Spleen (tissue), 11 donors: ENCODE measurements around the gene TMEM131L. TPM values are rescaled to one million over a fixed set of nuclear protein-coding genes. Genes with fewer than 3 reads are reported as not detected.

Experiments used
- DNase-seq: peaks from one replicate; pipeline ENCODE4 v3.0.0-alpha.2; 2020
- H3K27ac ChIP-seq, 8 donors: fragments of 200-600 bp; sonication (generic) in 7 of 8; 1 replicate in 4 of 8; 2 replicates in 4 of 8; pipeline versions ENCODE4 v1.5.0 to v1.8.0; 2016 to 2021; ENCODE audit warnings: inconsistent platforms in 4 of 8, mild to moderate bottlenecking in 4 of 8, moderate library complexity in 1 of 8
- H3K27me3 ChIP-seq, 7 donors: fragments of 200-600 bp; sonication (generic) in 6 of 7; replicated peaks in 1 of 7; 1 replicate in 4 of 7; 2 replicates in 3 of 7; pipeline versions ENCODE4 v1.5.0 to v1.8.0; 2016 to 2021; ENCODE audit warnings: inconsistent platforms in 3 of 7, mild to moderate bottlenecking in 1 of 7
- H3K36me3 ChIP-seq, 6 donors: fragments of 200-600 bp; sonication (generic) in 5 of 6; 1 replicate in 4 of 6; 2 replicates in 2 of 6; pipeline versions ENCODE4 v1.5.0 to v1.8.0; 2016 to 2021; ENCODE audit warnings: inconsistent platforms in 2 of 6
- H3K4me1 ChIP-seq, 6 donors: fragments of 200-600 bp; sonication (generic) in 5 of 6; 1 replicate in 3 of 6; 2 replicates in 3 of 6; pipeline versions ENCODE4 v1.5.0 to v1.8.0; 2016 to 2021; ENCODE audit warnings: inconsistent platforms in 3 of 6
- H3K4me3 ChIP-seq, 8 donors: fragments of 200-600 bp; sonication (generic) in 7 of 8; 1 replicate in 4 of 8; 2 replicates in 4 of 8; pipeline versions ENCODE4 v1.5.0 to v1.8.0; 2016 to 2021; ENCODE audit warnings: inconsistent platforms in 4 of 8, mild to moderate bottlenecking in 4 of 8, moderate library complexity in 2 of 8
- H3K9me3 ChIP-seq, 8 donors: fragments of 200-600 bp; sonication (generic) in 7 of 8; 1 replicate in 4 of 8; 2 replicates in 4 of 8; pipeline versions ENCODE4 v1.5.0 to v1.8.0; 2016 to 2021; ENCODE audit warnings: inconsistent platforms in 4 of 8
- CTCF ChIP-seq, 11 experiments: fragments of 200-600 bp in 7 of 11; fragments of 450-650 bp in 4 of 11; sonication (generic) in 4 of 11; IDR thresholded peaks in 8 of 11; conservative IDR thresholded peaks in 3 of 11; 1 replicate in 7 of 11; 2 replicates in 4 of 11; pipeline versions ENCODE4 v1.4.0 to v1.8.0; 2016 to 2021; ENCODE audit warnings: antibody characterized with exemption in 11 of 11, inconsistent platforms in 4 of 11, mild to moderate bottlenecking in 1 of 11
- POLR2A ChIP-seq, 3 donors: fragments of 450-650 bp; IDR thresholded peaks; one replicate each; pipeline ENCODE4 v1.5.1; 2017; ENCODE audit warnings: antibody characterized with exemption in 3 of 3, mild to moderate bottlenecking in 1 of 3
- POLR2AphosphoS5 ChIP-seq, 3 donors: sonication (generic); formaldehyde crosslinking; IDR thresholded peaks; one replicate each; pipeline ENCODE4 v1.5.1; 2017; ENCODE audit warnings: antibody characterized with exemption in 3 of 3
- WGBS, 5 donors: extraction: QIAGEN DNeasy Blood & Tissue Kit in 3 of 5; methylation state at CpG; one replicate each; pipeline versions ENCODE4 v1.1.5 to v1.1.7; 2013 to 2018; 5-methylcytosine and 5-hydroxymethylcytosine counted together
- intact Hi-C: fragments of 100-400 bp; cut with DNase I; formaldehyde crosslinking; loops from one replicate; pipeline ENCODE4 v1.15.0; 2023; ENCODE audit warnings: low total_unique reads
- polyA plus RNA-seq, 3 donors: library from polyadenylated mRNA; stranded (reverse); fragments of 200-250 nt; gene quantifications; one replicate each; pipeline ENCODE4 v1.2.1, GENCODE V29; 2013
- total RNA-seq, 7 donors: library from RNA; depleted of rRNA in 3 of 7; stranded (reverse); fragments of >200 nt in 3 of 7; fragmentation: NEBNext Ultra II Directional in 4 of 7; extraction: Animal tissue kit (Norgen Biotek cat#: 25700) in 4 of 7; gene quantifications; one replicate each; pipeline versions ENCODE4 v1.1.0 to v1.2.1, GENCODE V29; 2016 to 2021
- donor health status: healthy with polysubstance abuse.
- donor health status: DM: no; HTN: no; CAD: no; lungs with moderate emphysema.
- donor health status: DM: no; HTN: no; CAD: no.
- donor health status: Bipolar disorder and iron deficiency.
- donor health status: healthy.
- donor health status: DM: no; HTN: no; CAD: no.
- donor health status: DM: yes; HTN: yes; CAD: no.

TMEM131L gene
- total and polyA plus RNA-seq, 10 donors = 20.9 to 105 (median 80.1) TPM

DNA sequence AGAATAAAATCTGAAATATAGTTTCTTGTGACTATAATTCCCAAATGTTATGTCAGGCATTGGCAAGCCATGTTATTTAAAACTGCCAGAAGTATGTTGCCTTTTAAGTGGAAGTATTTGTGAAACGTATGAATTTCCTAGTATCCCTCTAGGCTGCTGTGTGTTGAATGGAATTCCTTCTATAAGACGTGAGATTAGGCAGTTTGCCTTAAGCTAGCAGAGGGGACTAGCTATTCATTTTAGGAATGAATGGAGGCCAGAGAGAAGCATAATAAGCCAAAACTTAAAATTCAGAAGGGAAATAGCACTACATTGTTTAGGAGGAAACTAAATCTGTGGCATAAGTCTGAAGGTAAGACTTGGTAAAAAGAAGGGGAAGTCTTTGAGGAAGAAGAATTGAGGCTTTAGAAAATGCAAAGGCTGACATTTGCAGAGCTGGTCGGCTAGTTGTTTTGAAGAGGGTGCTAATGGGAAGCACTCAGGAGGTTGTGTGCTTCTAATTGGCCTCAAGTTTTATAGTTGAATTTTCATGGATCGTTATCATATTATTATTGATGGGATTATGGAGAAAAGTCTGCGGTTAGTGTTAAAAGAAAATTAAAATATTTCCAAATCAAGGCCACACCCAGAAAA is 57.1 kb downstream of the TMEM131L start:
- WGBS, 5 donors = 60 to 65% (median 62%) methylated on average over 5 of the region's 5 CpGs
- no peak for DNase-seq
- TF ChIP-seq POLR2A (IDR thresholded peaks at IDR 0.05) (no peak), CTCF (IDR thresholded peaks at IDR 0.05 in 8 of 11, conservative IDR thresholded peaks at IDR 0.05 in 3 of 11) (no peak), POLR2AphosphoS5 (IDR thresholded peaks at IDR 0.05) (no peak)
- Histone ChIP-seq H3K36me3 (peaks cover 0 to under 1% (median 0%) of the 10 kb centered on the region in 6 donors), H3K4me3 (peak overlapping the region in 1 of 8 donors; percentile 6), H3K27ac (peak overlapping the region; percentile 42 to 86 (median 72)), H3K27me3 (no peaks in the 10 kb centered on the region), H3K9me3 (no peaks in the 10 kb centered on the region), H3K4me1 (peaks cover 81 to 100% (median 99%) of the 10 kb centered on the region in 6 donors)
- intact Hi-C loops = no loop called here

DNA sequence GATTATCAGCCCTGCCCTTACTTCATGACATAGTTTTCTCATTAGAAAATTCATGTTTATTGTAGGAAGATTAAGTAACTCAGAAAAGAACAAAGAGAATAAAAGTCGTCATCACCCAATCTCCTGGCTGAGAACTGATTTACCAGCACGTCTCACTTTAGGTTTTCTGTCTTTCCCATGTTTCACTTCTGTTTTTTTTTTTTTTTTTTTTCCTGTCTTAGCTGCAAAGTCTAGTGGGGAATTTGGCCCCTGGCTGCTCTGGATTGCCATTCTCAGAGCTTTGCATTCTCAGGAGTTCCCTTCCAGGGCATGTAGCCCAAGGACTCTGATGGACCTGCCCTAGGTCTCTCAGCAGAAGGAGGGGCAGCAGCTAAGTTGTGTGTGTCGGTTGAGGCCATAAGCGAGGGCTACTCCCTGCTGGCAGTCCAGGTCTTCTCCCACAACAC is 57.8 kb downstream of the TMEM131L start:
- H3K27me3 ChIP-seq = no peaks in the 10 kb centered on the region
- H3K36me3 ChIP-seq = no peaks in the 10 kb centered on the region
- H3K4me3 ChIP-seq = no peak overlapping the region
- DNase-seq = no peak
- H3K4me1 ChIP-seq = peaks cover 79 to 100% (median 99%) of the 10 kb centered on the region in 6 donors
- 42 to 51% (median 50%) methylated on average over 4 of the region's 4 CpGs for WGBS, 5 donors
- TF ChIP-seq POLR2A (IDR thresholded peaks at IDR 0.05) (no peak), CTCF (IDR thresholded peaks at IDR 0.05 in 8 of 11, conservative IDR thresholded peaks at IDR 0.05 in 3 of 11) (no peak)
- H3K9me3 ChIP-seq = no peaks in the 10 kb centered on the region
- peak overlapping the region; percentile 39 to 86 (median 72) for H3K27ac ChIP-seq
- intact Hi-C loops = no loop called here

DNA sequence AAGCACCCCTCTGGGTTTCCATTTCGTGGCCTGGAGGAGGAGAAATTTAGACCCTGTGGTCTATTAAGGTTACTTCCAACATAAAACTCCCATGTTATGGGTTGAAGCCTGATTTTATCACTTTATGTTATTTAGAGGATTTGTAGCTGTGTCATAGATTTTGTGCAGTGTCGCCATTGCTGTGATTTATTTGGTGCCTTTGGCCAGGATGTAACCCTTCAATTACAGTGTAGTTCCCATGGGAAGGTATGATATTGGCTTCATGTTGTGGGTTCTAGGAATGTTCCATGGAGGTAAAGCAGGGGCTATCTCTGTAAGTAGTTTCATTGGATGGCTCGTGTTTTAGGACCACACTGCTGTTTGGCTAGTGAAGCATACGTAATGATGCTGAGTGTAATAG is 58.5 kb downstream of the TMEM131L start:
- no peak for DNase-seq
- intact Hi-C loops = no loop called here
- Histone ChIP-seq H3K4me1 (peaks cover 74 to 100% (median 99%) of the 10 kb centered on the region in 6 donors), H3K27ac (peak overlapping the region in 7 of 8 donors; percentile 6 to 86 (median 74)), H3K36me3 (no peaks in the 10 kb centered on the region), H3K4me3 (no peak overlapping the region), H3K27me3 (no peaks in the 10 kb centered on the region), H3K9me3 (no peaks in the 10 kb centered on the region)
- 84 to 92% (median 87%) methylated on average over 4 of the region's 4 CpGs for WGBS, 5 donors
- TF ChIP-seq POLR2A (IDR thresholded peaks at IDR 0.05) = no peak
- no peak for TF ChIP-seq CTCF (IDR thresholded peaks at IDR 0.05 in 8 of 11, conservative IDR thresholded peaks at IDR 0.05 in 3 of 11)
- TF ChIP-seq POLR2AphosphoS5 (IDR thresholded peaks at IDR 0.05) = no peak

DNA sequence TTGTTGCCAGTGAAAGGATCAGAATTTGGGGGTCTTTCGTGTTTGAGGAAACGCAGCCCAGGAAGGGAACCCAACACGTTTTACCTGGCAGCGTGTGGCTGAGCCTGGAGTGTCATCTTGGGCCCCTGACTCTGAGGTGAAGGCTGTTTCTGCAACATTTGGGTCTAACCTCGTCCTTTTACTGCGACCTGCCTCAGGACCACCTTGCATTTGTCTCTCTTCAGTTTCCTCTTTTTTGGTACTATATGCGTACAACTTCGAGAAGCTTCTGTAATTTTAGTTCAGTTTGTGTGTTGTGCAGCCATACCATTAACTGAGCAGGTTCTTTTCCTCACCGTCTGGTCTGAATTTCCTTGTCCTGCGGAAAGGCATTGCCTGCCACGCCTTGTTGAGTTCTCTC is 61.5 kb downstream of the TMEM131L start:
- Histone ChIP-seq H3K4me1 (peaks cover 76 to 100% (median 100%) of the 10 kb centered on the region in 6 donors), H3K27ac (peak overlapping the region in 7 of 8 donors; percentile 58 to 86 (median 76))
- TF ChIP-seq POLR2AphosphoS5 (IDR thresholded peaks at IDR 0.05) (no peak), POLR2A (IDR thresholded peaks at IDR 0.05) (no peak), CTCF (IDR thresholded peaks at IDR 0.05 in 8 of 11, conservative IDR thresholded peaks at IDR 0.05 in 3 of 11) (no peak)

More for the DNA sequence above, 61.5 kb downstream of the TMEM131L start:
- intact Hi-C loops = no loop called here
- Histone ChIP-seq H3K36me3 (no peaks in the 10 kb centered on the region), H3K27me3 (no peaks in the 10 kb centered on the region), H3K4me3 (no peak overlapping the region), H3K9me3 (no peaks in the 10 kb centered on the region)
- no peak for DNase-seq
- WGBS, 5 donors = 53 to 71% (median 60%) methylated on average over 11 of the region's 11 CpGs
